GM12878 (cell line): Measurements from ENCODE around the gene SLU7.

Experiments used
- ATF3 ChIP-seq: IDR thresholded peaks from 2 replicates; pipeline ENCODE4 v1.6.1; 2011; ENCODE audit warnings: low read depth, mild to moderate bottlenecking, low read length, moderate library complexity, borderline replicate concordance; ENCODE audit errors: extremely low read depth
- CTCF ChIP-seq, 3 experiments: IDR thresholded peaks in 2 of 3; conservative IDR thresholded peaks in 1 of 3; 2 replicates each; pipeline ENCODE4 v1.5.1; 2011; ENCODE audit warnings: low read depth in 3 of 3, low read length in 3 of 3, mild to moderate bottlenecking in 3 of 3, control low read depth in 2 of 3, moderate library complexity in 2 of 3, inconsistent platforms in 1 of 3, mixed read lengths in 1 of 3; ENCODE audit not compliant: control insufficient read depth in 2 of 3, insufficient read depth in 1 of 3; ENCODE audit errors: extremely low read depth in 1 of 3
- EED ChIP-seq: sonication (generic); IDR thresholded peaks from 2 replicates; pipeline ENCODE4 v1.6.1; 2016; ENCODE audit warnings: antibody characterized with exemption, low read depth
- EZH2 ChIP-seq: IDR thresholded peaks from 2 replicates; pipeline ENCODE4 v1.6.1; 2012; ENCODE audit warnings: low read depth, mild to moderate bottlenecking, control low read depth, inconsistent platforms, low read length, borderline replicate concordance; ENCODE audit not compliant: control insufficient read depth
- FOS ChIP-seq: IDR thresholded peaks from 3 replicates; pipeline ENCODE4 v1.6.1; 2011; ENCODE audit warnings: borderline replicate concordance; ENCODE audit not compliant: insufficient read length; ENCODE audit errors: extremely low read depth
- FOXK2 ChIP-seq: fragments of 450-650 bp; IDR thresholded peaks from 2 replicates; pipeline ENCODE4 v1.6.1; 2017; ENCODE audit warnings: mild to moderate bottlenecking, moderate library complexity
- HCFC1 ChIP-seq: fragments of 150-350 bp; IDR thresholded peaks from 2 replicates; pipeline ENCODE4 v1.6.1; 2014; ENCODE audit warnings: low read length
- IRF3 ChIP-seq: fragments of 450-650 bp; IDR thresholded peaks from 2 replicates; pipeline ENCODE4 v1.6.1; 2014; ENCODE audit warnings: mild to moderate bottlenecking
- MXI1 ChIP-seq: fragments of 150-350 bp; IDR thresholded peaks from 2 replicates; pipeline ENCODE4 v1.6.1; 2011; ENCODE audit warnings: low read depth, mild to moderate bottlenecking, inconsistent platforms, low read length, improper control_type of control experiment
- NR2C2 ChIP-seq: IDR thresholded peaks from 2 replicates; pipeline ENCODE4 v1.6.1; 2011; ENCODE audit warnings: borderline replicate concordance, low read depth; ENCODE audit not compliant: control insufficient read depth, insufficient read length
- NRF1 ChIP-seq: conservative IDR thresholded peaks from 2 replicates; pipeline ENCODE4 v1.6.1; 2011; ENCODE audit warnings: mild to moderate bottlenecking, low read depth, low read length, improper control_type of control experiment
- SUPT20H ChIP-seq: IDR thresholded peaks from 2 replicates; pipeline ENCODE4 v1.6.1; 2011; ENCODE audit warnings: low read depth, mild to moderate bottlenecking, low read length, moderate library complexity, borderline replicate concordance; ENCODE audit not compliant: control insufficient read depth

GRCh38 chr5:160395111-160395510 lies 23.8 kb downstream of the SLU7 start:
- TF ChIP-seq ATF3 (no peak), CTCF (IDR thresholded peaks at IDR 0.05 in 2 of 3, conservative IDR thresholded peaks at IDR 0.05 in 1 of 3; ENCODE audit: control insufficient read depth in 2 of 3, extremely low read depth in 1 of 3, insufficient read depth in 1 of 3, low read depth in 3 of 3, low read length in 3 of 3) (no peak), EED (no peak), NRF1 (no peak), EZH2 (no peak), NR2C2 (no peak), HCFC1 (no peak), SUPT20H (no peak), FOS (no peak), FOXK2 (no peak), IRF3 (no peak), MXI1 (no peak)
